GM10847 (cell line): ENCODE data around the gene GNG12.

Experiments used
- POLR2A ChIP-seq: IDR thresholded peaks from 2 replicates; pipeline ENCODE4 v1.6.1; 2011; ENCODE audit not compliant: insufficient read length; ENCODE audit errors: extremely low read depth

GNG12 gene

GRCh38 chr1:67832737-67833601, at the start of gene GNG12:
TSS of gene GNG12 (minus strand) at chr1:67833467. CDS start at chr1:67707686, 125,781 bp downstream.
- no peak for TF ChIP-seq POLR2A

- TF ChIP-seq POLR2A, result no peak
These were observed 49.1 kb upstream of the GNG12 start for GRCh38 chr1:67882196-67882958.

- no peak for TF ChIP-seq POLR2A
These were observed 46.9 kb upstream of the GNG12 start for GRCh38 chr1:67880056-67880601.

- TF ChIP-seq POLR2A, result no peak
These were observed 46.2 kb upstream of the GNG12 start for GRCh38 chr1:67879485-67879884.

GRCh38 chr1:67874501-67875111, 41.3 kb upstream of the GNG12 start:
- no peak for TF ChIP-seq POLR2A

- no peak for TF ChIP-seq POLR2A
These were observed 36.0 kb upstream of the GNG12 start for GRCh38 chr1:67869233-67869632.

GRCh38 chr1:67863637-67864036, 30.4 kb upstream of the GNG12 start:
- no peak for TF ChIP-seq POLR2A

- no peak for TF ChIP-seq POLR2A
These were observed 29.4 kb upstream of the GNG12 start for GRCh38 chr1:67862685-67863084.

GRCh38 chr1:67861856-67862516, 28.7 kb upstream of the GNG12 start:
- TF ChIP-seq POLR2A, result no peak

- no peak for TF ChIP-seq POLR2A
These were observed 27.5 kb upstream of the GNG12 start for GRCh38 chr1:67860776-67861175.

GRCh38 chr1:67856921-67857320, 23.7 kb upstream of the GNG12 start:
- no peak for TF ChIP-seq POLR2A

GRCh38 chr1:67855961-67856360, 22.7 kb upstream of the GNG12 start:
- TF ChIP-seq POLR2A, result no peak

- no peak for TF ChIP-seq POLR2A
These were observed 22.2 kb upstream of the GNG12 start for GRCh38 chr1:67855444-67855843.

GRCh38 chr1:67853704-67854103, 20.4 kb upstream of the GNG12 start:
- no peak for TF ChIP-seq POLR2A

GRCh38 chr1:67851800-67852199, 18.5 kb upstream of the GNG12 start:
- TF ChIP-seq POLR2A, result no peak
